ENCODE measurements around the gene EFNB3. TPM values are rescaled to one million over a fixed set of nuclear protein-coding genes. Genes with fewer than 3 reads are reported as not detected.
A peak's percentile ranks its signal among the peaks of the same experiment; 100 is the strongest.

EFNB3 gene
- total RNA-seq, 2 experiments from 2014 or later = not detected

GRCh38 chr17:7674934-7675333 lies 30.1 kb upstream of the EFNB3 start:
- no peak overlapping the region for H3K27ac Mint-ChIP-seq
- CTCF ChIA-PET = no interaction called here

DNA sequence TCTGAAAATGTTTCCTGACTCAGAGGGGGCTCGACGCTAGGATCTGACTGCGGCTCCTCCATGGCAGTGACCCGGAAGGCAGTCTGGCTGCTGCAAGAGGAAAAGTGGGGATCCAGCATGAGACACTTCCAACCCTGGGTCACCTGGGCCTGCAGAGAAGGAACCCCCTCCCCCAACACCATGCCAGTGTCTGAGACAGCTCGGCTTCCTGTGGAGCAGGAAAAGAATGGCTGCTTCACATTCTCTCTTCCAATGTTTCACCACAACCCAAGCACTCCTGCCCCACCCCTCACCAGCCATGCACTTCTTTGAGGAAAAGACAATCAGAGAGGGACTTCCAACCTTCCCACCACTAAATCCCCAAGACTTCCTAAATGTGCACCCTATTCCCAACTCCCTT lies 28.5 kb upstream of the EFNB3 start:
- Histone ChIP-seq H3K27me3 (ENCODE audit: control insufficient read depth in 1 of 2, insufficient read depth in 2 of 2, low read length in 2 of 2) (no peaks in the 10 kb centered on the region), H3K36me3 (ENCODE audit: insufficient read depth, low read length) (peaks cover 47% of the 10 kb centered on the region), H3K4me3 (ENCODE audit: low read length) (no peak overlapping the region), H3K27ac (ENCODE audit: low read depth in 1 of 2, low read length in 2 of 2) (no peak overlapping the region), H3K4me1 (ENCODE audit: insufficient read depth, low read length) (peaks cover 2% of the 10 kb centered on the region), H3K9me3 (ENCODE audit: control insufficient read depth in 1 of 2, insufficient read depth in 1 of 2, low read length in 2 of 2) (peaks cover 12 to 13% of the 10 kb centered on the region in 2 experiments)
- intact Hi-C loops (cut with DNase I, micrococcal nuclease) = no loop called here
- no peak overlapping the region for H3K4me3 Mint-ChIP-seq
- H3K27ac Mint-ChIP-seq = no peak overlapping the region
- no peaks in the 10 kb centered on the region for H3K9me3 Mint-ChIP-seq
- POLR2A ChIA-PET = interaction anchor here (6.5 kb wide), 1 partner anchor 10 kb away, joined by 47 read pairs; the partner anchor contains the start of genes TP53 and WRAP53
- ATAC-seq (ENCODE audit: poor library complexity) (no peak), DNase-seq (no peak)
- CTCF ChIA-PET = no interaction called here
- no peaks in the 10 kb centered on the region for H3K27me3 Mint-ChIP-seq
- H3K36me3 Mint-ChIP-seq (ENCODE audit: low read depth) = peaks cover 54% of the 10 kb centered on the region
- H3K4me1 Mint-ChIP-seq (ENCODE audit: low read depth) = peaks cover 12% of the 10 kb centered on the region
- no peak for TF ChIP-seq CTCF (IDR thresholded peaks at IDR 0.05)

More at GRCh38 chr17:7674934-7675333, 30.1 kb upstream of the EFNB3 start:
- Mint-ChIP-seq H3K36me3 (ENCODE audit: low read depth) (peaks cover 68% of the 10 kb centered on the region), H3K27me3 (no peaks in the 10 kb centered on the region), H3K4me1 (ENCODE audit: low read depth) (peaks cover 10% of the 10 kb centered on the region), H3K4me3 (no peak overlapping the region), H3K9me3 (no peaks in the 10 kb centered on the region)
- intact Hi-C loops (cut with DNase I, micrococcal nuclease) = no loop called here
- no peak overlapping the region for H3K4me3 ChIP-seq (ENCODE audit: low read length)
- H3K27me3 ChIP-seq (ENCODE audit: control insufficient read depth in 1 of 2, insufficient read depth in 2 of 2, low read length in 2 of 2) = no peaks in the 10 kb centered on the region
- peaks cover 12 to 13% of the 10 kb centered on the region in 2 experiments for H3K9me3 ChIP-seq (ENCODE audit: control insufficient read depth in 1 of 2, insufficient read depth in 1 of 2, low read length in 2 of 2)
- no peak overlapping the region for H3K27ac ChIP-seq (ENCODE audit: low read depth in 1 of 2, low read length in 2 of 2)
- no peak for ATAC-seq (ENCODE audit: poor library complexity)
- no peak for DNase-seq
- POLR2A ChIA-PET = interaction anchor here (0.7 to 6.5 kb wide), 2 partner anchors 12 to 91 kb away, joined by 3 to 47 read pairs; partner anchors contain the start of genes TP53 and WRAP53
- peaks cover 61% of the 10 kb centered on the region for H3K36me3 ChIP-seq (ENCODE audit: insufficient read depth, low read length)
- H3K4me1 ChIP-seq (ENCODE audit: insufficient read depth, low read length) = peaks cover 2% of the 10 kb centered on the region
- no peak for TF ChIP-seq CTCF (IDR thresholded peaks at IDR 0.05)

- CTCF ChIA-PET = no interaction called here
- POLR2A ChIA-PET = interaction anchor here (6.5 kb wide), 1 partner anchor 9 kb away, joined by 47 read pairs; the partner anchor contains the start of genes TP53 and WRAP53
- DNase-seq (no peak), ATAC-seq (ENCODE audit: poor library complexity) (no peak)
- peaks cover 5% of the 10 kb centered on the region for H3K4me1 ChIP-seq (ENCODE audit: insufficient read depth, low read length)
- Mint-ChIP-seq H3K4me3 (no peak overlapping the region), H3K27me3 (no peaks in the 10 kb centered on the region), H3K36me3 (ENCODE audit: low read depth) (peaks cover 49% of the 10 kb centered on the region), H3K27ac (peak overlapping the region; percentile 10), H3K9me3 (no peaks in the 10 kb centered on the region), H3K4me1 (ENCODE audit: low read depth) (peaks cover 12% of the 10 kb centered on the region)
- H3K9me3 ChIP-seq (ENCODE audit: control insufficient read depth in 1 of 2, insufficient read depth in 1 of 2, low read length in 2 of 2) = peaks cover 12 to 13% of the 10 kb centered on the region in 2 experiments
- no peak overlapping the region for H3K4me3 ChIP-seq (ENCODE audit: low read length)
- TF ChIP-seq CTCF (IDR thresholded peaks at IDR 0.05) = no peak
- no peaks in the 10 kb centered on the region for H3K27me3 ChIP-seq (ENCODE audit: control insufficient read depth in 1 of 2, insufficient read depth in 2 of 2, low read length in 2 of 2)
- H3K27ac ChIP-seq (ENCODE audit: low read depth in 1 of 2, low read length in 2 of 2) = no peak overlapping the region
- H3K36me3 ChIP-seq (ENCODE audit: insufficient read depth, low read length) = peaks cover 40% of the 10 kb centered on the region
- intact Hi-C loops (cut with DNase I, micrococcal nuclease) = no loop called here
Observed at GRCh38 chr17:7677388-7678067, 27.5 kb upstream of the EFNB3 start.
